ENCODE data around the gene RAB38.

RAB38 gene

GRCh38 chr11:88101881-88102597, 73.2 kb downstream of the RAB38 start:
- no peak for DNase-seq

GRCh38 chr11:88100151-88100550, 75.1 kb downstream of the RAB38 start:
- no peak for DNase-seq

GRCh38 chr11:88098289-88098688, 77.0 kb downstream of the RAB38 start:
- DNase-seq: no peak

- DNase-seq: no peak
Observed at GRCh38 chr11:88089134-88089533, 86.1 kb downstream of the RAB38 start.

- no peak for DNase-seq
Observed at GRCh38 chr11:88087337-88087736, 87.9 kb downstream of the RAB38 start.

GRCh38 chr11:88086297-88086696, 88.9 kb downstream of the RAB38 start:
- DNase-seq: no peak

GRCh38 chr11:88070437-88070836, 104.8 kb downstream of the RAB38 start:
- DNase-seq: no peak

- no peak for DNase-seq
Observed at GRCh38 chr11:88068848-88069554, 106.2 kb downstream of the RAB38 start.

GRCh38 chr11:88066090-88066489, 109.2 kb downstream of the RAB38 start:
- no peak for DNase-seq

GRCh38 chr11:88064097-88064705, 111.0 kb downstream of the RAB38 start:
- no peak for DNase-seq
